HFF-Myc (cell line): ENCODE results near the gene PPFIA1.

Source experiments
- DNase-seq: peaks from one replicate; pipeline ENCODE4 v3.0.0-alpha.2; 2011; ENCODE audit warnings: low read depth; ENCODE audit errors: extremely low read depth
- H3K4me3 ChIP-seq: replicated peaks from 2 replicates; pipeline ENCODE4 v1.5.1; 2011; ENCODE audit warnings: low read depth, mild to moderate bottlenecking, control low read depth, low read length
- TF ChIP-seq, protein P1 (sequence below): IDR thresholded peaks from 2 replicates; pipeline ENCODE4 v1.5.1; 2012; ENCODE audit warnings: mild to moderate bottlenecking, low read depth, low read length, control low read depth; ENCODE audit errors: missing control alignments

The PPFIA1 gene

GRCh38 chr11:70317581-70318305 is 47.3 kb downstream of the PPFIA1 start:
- DNase-seq = no peak
- TF ChIP-seq, protein P1, sequence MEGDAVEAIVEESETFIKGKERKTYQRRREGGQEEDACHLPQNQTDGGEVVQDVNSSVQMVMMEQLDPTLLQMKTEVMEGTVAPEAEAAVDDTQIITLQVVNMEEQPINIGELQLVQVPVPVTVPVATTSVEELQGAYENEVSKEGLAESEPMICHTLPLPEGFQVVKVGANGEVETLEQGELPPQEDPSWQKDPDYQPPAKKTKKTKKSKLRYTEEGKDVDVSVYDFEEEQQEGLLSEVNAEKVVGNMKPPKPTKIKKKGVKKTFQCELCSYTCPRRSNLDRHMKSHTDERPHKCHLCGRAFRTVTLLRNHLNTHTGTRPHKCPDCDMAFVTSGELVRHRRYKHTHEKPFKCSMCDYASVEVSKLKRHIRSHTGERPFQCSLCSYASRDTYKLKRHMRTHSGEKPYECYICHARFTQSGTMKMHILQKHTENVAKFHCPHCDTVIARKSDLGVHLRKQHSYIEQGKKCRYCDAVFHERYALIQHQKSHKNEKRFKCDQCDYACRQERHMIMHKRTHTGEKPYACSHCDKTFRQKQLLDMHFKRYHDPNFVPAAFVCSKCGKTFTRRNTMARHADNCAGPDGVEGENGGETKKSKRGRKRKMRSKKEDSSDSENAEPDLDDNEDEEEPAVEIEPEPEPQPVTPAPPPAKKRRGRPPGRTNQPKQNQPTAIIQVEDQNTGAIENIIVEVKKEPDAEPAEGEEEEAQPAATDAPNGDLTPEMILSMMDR = no peak
- H3K4me3 ChIP-seq = no peak overlapping the region

DNA sequence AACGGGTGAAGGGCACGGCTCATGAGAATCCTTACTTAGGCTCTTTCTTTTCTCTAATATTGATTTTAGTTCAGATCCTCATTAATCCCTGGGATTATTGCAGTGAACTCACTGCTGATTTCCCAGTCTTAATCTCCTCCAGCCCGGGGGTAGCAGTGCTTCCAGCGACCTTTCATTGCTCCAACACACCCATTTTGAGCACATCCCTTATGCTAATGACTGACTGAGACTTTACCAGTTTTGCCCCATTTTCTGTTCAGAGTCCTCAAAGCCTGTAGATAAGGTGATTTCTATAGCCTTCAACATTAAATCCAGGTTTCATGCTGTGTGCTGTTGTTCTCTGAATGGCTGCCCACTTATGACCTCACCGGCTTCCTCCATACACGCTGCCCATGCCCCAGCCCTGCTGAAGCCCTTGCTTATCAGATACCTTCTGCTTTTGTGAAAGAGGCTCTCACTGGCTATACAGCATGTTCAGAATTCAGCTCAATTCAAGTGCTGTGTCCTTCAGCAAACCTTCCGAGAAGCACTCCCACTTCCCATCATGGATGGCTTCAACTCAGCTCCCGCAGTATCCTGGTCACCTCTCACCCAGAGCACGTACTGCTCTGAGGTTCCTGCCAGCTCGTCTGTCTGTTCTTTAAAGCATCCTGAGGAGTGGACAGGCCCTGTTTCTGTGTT is 49.0 kb downstream of the PPFIA1 start:
- DNase-seq = no peak
- no peak overlapping the region for H3K4me3 ChIP-seq
- TF ChIP-seq, protein P1 = no peak

GRCh38 chr11:70322666-70323065 is 52.2 kb downstream of the PPFIA1 start:
- no peak overlapping the region for H3K4me3 ChIP-seq
- TF ChIP-seq, protein P1 = no peak
- no peak for DNase-seq

- no peak for DNase-seq
- TF ChIP-seq, protein P1 = no peak
Measured at GRCh38 chr11:70323806-70324205, 53.3 kb downstream of the PPFIA1 start.

DNA sequence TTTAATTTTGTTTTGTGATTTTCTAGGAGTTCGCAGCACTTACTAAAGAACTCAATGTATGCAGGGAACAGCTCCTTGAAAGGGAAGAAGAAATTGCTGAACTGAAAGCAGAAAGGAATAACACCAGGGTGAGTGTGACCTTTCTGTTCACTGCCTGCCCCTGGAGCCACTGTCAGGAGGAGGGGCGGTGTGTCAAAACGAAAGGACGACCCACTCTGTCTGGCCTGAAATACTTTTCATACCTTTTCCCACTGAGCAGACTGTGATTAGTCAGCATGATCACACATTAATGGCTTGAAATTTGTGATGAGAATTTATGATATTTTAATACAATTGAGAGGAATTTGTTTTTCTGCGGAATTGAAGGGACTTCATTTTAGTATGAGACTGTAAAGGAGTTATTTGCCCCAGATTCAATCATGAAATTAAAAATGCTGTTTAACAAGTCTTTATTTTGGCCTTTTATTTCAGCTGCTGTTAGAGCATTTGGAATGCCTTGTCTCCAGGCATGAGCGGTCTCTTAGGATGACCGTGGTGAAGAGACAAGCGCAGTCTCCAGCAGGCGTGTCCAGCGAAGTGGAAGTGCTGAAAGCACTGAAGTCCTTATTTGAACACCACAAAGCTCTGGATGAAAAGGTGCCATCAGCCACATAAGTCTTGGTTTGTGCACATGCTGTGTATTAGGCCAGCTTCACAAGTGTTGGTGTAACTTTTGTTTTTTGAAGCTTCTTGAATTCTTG is 54.1 kb downstream of the PPFIA1 start:
- DNase-seq = no peak
- TF ChIP-seq, protein P1 = no peak
- no peak overlapping the region for H3K4me3 ChIP-seq

More at GRCh38 chr11:70323806-70324205, 53.3 kb downstream of the PPFIA1 start:
- H3K4me3 ChIP-seq = no peak overlapping the region

DNA sequence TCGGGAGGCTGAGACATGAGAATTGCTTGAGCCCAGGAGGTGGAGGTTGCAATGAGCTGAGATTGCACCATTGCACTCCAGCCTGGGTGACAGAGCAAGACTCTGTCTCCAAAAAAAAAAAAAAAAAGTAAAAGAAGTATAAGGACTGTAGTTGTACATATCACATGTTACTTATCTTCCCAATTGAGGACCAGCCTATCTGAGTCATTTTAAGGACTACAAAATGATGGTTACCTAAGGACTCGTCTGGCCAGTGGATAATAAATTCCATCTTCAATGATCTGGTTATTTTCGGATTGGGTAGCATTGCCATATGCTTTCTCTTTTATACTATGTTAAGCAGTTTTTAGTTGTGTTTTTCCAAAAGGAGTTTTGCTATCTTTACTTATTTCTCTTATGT is 55.3 kb downstream of the PPFIA1 start:
- TF ChIP-seq, protein P1 = no peak
- no peak for DNase-seq
- no peak overlapping the region for H3K4me3 ChIP-seq
